Left kidney (tissue), 2 donors: ENCODE results near the gene TMEM258. TPM values are rescaled to one million over a fixed set of nuclear protein-coding genes. Genes with fewer than 3 reads are reported as not detected.

Source experiments
- DNase-seq: peaks from one replicate; pipeline ENCODE4 v3.0.0-alpha.2; 2013
- polyA plus RNA-seq: library from polyadenylated mRNA; unstranded; fragments of 120-200 nt; gene quantifications from one replicate; pipeline ENCODE4 v1.2.1, GENCODE V29; 2013; ENCODE audit not compliant: insufficient read length

TMEM258 gene
- polyA plus RNA-seq, 1 donor = 161 TPM

DNA sequence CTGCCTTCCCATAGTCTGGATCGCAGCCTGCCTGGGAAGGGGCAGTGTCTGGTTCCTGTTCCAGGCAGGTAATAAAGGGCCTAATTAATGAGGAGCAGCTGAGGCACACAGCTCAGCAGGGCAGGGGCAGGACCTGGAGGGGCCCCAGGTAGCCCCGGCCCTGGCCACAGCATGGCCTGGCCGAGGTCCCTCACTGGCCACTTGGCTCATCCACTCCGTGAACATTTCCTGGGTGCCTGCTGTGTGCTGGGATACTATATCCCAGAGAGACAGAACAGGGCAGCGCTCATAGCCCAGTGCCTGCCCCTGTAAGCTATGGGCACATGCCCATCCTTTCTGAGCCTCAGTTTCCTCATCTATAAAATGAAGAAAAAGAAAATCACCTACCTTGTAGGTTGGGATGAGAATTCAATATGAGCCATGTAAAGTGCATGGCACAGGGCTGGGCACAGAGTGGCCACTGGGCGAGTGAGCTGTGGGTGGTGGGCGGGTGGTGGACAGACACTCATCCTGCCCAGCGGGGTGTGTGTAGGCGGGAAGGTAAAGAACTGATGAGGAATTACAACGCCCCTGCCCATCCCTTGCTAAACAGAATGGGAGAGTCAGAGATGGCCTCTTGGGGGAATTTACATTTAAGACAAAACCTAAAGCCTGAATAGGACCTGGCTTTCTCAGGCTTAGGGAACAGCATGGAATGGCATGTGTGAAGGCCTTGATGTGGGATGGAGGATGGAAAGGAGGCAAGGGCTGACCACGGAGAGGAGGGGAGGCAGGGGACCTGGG, 30.8 kb downstream of the TMEM258 start:
- DNase-seq = no peak

GRCh38 chr11:61760946-61761345, 31.5 kb downstream of the TMEM258 start:
- no peak for DNase-seq

- no peak for DNase-seq
Measured at GRCh38 chr11:61757213-61757862, 35.1 kb downstream of the TMEM258 start.

GRCh38 chr11:61756452-61757212, 35.8 kb downstream of the TMEM258 start:
- DNase-seq = no peak

DNA sequence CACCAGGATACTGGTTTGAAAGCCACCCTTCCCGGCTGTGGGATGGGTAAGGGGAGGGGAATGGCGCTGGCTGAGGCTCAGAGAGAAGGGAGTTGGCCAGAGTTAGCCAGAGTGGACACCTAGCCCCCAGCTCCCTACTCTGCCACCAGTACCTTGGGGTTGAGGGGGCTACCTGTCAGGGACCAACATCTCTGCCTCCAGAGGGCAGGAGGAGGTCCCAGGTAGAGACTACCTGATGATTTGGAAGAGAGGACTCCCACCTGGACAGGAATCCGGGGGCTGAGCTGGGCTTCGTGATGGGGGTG, 36.3 kb downstream of the TMEM258 start:
- DNase-seq = no peak

DNA sequence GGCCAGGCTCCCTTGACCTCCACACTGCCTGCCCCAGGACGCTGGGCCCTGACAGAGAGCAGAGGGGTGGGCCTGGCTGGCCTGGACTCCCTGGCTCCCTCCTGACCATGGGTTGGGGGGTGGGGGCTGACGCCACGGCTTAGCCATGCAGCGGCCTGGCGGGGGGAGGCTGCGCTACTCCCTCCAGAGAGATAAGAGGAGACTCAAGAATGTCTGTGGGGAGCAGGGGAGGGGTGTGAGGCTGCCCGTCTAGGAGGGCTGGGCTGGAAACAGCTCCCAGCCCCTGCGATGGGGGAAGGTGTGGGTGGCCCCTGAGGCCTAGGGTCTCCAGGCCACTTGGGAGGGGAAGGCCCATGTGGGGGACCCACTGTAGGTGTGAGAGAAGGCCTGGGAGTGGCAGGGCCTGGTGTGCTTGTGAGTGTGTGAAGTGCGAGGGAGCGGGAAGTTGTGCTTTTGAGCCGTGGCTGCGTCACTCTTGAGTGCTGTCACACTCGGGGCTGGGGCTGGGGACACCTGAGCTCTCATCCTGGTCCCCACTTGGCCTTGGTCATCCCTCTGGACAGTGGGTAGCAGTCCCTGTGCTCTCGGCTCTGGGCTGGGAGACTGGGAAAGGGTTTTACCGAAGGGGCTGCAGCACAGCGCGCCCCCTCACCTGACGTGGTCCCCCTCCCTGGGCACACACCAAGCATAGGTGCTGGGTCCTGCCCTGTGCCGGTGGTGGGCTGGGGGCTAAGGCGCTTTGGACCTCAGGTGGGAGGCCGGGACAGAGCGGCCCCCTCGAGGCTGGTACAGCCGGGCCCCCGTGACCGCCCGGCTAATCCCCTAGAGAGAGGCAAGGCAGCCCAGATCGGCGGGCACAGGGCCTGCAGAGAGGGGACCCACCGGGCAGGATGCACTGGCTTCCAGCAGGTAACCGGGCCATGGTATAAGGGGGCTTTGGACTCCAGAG, 37.6 kb downstream of the TMEM258 start:
- DNase-seq = no peak

GRCh38 chr11:61753672-61754071, 38.7 kb downstream of the TMEM258 start:
- DNase-seq = no peak

DNA sequence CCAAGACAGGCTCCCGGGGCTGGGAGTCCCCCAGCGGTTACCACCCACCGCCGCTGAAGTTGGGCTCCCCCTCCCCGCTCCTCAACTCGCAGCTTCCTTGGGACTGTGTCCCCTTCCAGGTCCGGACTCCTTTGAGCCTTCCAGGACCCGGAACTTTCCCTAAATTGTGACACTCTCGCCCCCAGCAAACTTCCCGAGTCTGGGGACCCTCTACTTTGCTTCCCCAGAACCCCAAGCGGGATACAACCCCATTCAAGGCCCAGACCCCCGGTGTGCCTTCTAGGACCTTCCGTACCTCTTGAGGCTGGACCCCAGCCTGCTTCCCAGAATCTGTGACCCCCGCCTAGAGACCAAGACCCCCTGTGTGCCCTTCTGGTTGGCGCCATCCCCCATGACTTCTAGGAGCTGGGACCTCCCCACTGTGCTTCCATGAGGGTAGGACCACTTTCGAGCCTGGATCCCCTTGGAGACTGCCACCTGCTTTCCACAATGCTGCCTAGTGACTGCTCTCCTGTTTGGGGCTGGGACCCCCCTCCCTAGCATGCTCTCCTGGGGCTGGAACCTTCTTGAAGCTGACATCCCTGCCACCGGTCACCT, 39.4 kb downstream of the TMEM258 start:
- no peak for DNase-seq

- DNase-seq = no peak
Measured at GRCh38 chr11:61752117-61752924, 40.1 kb downstream of the TMEM258 start, which contains the start of gene MYRF. Gene MYRF (plus strand): TSS chr11:61752636. CDS start chr11:61752745, 109 bp downstream.

DNA sequence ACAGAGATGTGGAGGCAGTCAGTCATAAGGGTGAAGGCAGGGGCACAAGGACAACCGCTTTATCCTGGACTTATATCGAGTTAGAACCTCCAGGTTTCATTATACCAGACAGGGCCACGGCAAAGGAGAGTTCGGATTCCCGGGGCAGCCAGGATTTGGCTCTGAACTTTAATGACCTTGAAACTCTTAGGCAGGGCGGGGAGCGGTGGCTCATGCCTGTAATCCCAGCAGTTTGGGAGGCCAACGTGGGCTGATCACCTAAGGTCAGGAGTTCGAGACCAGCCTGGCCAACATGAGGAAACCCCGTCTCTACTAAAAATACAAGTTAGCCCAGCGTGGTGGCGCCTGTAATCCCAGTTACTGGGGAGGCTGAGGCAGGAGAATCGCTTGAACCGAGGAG, 41.0 kb downstream of the TMEM258 start:
- DNase-seq = no peak

DNA sequence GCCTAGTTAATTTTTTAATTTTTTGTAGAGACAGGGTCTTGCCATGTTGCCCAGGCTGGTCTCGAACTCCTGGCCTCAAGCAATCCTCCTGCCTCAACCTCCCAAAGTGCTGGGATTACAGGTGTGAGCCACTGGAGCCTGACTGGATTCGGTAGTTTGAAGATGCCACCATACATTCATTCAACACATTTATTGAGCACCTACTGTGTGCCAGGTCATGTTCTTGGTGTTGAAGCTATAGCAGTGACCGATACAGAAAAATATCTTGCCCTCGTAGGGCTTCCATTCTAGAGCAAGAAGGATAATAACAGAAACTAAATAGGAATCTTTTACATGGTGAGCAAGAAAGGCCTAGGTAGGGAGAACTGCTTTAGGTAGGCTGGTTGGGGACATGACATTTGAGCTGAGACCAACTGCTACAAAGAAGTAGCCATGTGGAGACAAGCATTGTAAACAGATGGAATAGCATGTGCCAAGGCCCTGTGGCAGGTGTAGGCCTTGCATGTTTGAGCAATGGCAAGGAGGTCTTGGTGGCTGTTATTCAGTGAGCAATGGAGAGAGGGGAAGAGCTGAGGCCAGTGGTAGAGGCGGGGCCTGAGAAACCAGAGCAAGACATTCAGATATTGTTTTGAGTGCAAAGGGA, 41.6 kb downstream of the TMEM258 start:
- DNase-seq = no peak

DNA sequence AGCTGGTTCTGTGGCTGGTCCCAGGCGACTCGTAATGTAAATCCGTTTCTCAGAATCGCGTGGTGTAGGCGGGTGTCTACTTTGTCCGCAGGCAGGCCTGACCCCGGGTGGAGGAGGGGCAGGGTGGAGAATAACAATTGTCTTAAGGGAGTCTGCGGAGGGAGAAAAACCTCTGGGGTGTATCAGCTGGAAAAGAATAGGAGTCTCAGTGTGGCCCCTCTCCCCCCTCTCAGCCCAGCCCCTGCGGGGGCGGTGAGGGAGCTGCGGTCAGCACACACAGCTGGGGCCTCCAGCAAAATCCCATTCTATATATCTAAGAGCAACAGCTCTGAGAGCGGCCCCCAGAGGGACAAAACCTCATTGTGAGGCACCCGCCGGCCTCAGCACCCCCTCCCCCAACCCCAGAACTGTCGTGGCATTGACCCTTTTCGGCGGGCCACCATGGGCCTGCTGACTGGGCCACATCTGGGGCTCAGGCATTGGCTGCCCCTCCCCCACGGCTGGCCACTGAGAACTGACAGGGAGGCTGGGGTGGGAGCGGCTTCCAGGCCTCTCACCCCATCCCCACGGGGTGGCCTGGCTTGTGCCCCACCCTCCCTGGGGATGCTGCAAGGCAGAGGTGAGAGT, 42.7 kb downstream of the TMEM258 start:
- DNase-seq = no peak

DNA sequence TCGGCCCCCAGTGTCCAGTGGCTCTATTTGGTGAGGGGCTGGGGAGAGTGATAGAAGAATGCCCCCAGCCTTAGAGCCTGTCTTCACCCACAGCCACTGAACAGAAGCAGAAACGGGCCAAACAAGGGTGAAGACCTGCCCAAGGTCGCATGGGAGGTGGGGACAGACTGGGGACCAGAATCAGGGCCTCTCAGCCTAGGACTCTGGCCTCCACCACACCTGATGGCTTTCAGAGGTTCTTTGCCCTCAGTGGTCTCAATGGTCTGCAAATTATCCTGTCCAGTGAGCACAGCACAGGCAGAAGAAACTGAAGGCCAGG, 44.5 kb downstream of the TMEM258 start:
- no peak for DNase-seq

- no peak for DNase-seq
Measured at GRCh38 chr11:61747192-61747966, 45.0 kb downstream of the TMEM258 start.

GRCh38 chr11:61746442-61747191, 45.8 kb downstream of the TMEM258 start:
- DNase-seq = no peak

GRCh38 chr11:61745781-61746441, 46.5 kb downstream of the TMEM258 start:
- DNase-seq = no peak

DNA sequence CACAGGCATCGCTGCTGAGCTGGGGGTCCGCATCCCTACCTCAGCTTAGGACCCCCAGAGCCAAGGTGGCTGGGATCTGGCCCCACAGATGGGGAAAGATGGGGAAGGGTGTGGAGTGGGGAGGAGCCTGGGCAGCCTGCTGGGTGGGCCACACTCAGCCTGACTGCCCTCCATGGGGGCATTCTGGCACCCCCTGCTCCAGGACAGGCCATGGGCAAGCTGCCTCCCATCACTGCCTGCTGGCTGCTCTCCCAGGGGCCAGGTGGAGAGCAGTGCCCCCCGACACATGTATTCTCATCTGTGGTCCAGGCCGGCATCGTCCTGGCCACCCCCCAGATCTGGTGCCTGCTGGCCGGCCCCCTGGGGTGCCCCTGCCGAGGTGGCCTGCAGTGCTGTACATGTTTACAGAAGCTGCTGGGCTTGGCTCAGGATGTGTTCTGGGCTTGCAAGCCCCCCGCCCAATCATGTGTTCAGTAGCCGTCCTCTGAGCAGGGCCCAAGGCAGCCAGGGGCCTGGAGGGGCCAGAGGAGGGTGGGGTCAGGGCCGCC, 47.7 kb downstream of the TMEM258 start:
- DNase-seq = no peak
